Activated naive CD8-positive, alpha-beta T cell treated with anti-CD3 and anti-CD28 coated beads for 36 hours (primary cell): ENCODE measurements around the gene NKD2. TPM values are rescaled to one million over a fixed set of nuclear protein-coding genes. Genes with fewer than 3 reads are reported as not detected.

ENCODE experiments used
- DNase-seq: peaks from one replicate; pipeline ENCODE4 v3.0.0; 2021
- H3K27ac Mint-ChIP-seq: one replicate; pipeline ENCODE4 v1.8.0; 2022; ENCODE audit warnings: mild to moderate bottlenecking, moderate library complexity, mixed read lengths
- H3K27me3 Mint-ChIP-seq: one replicate; pipeline ENCODE4 v1.8.0; 2022; ENCODE audit warnings: mild to moderate bottlenecking, mixed read lengths
- H3K36me3 Mint-ChIP-seq: one replicate; pipeline ENCODE4 v1.8.0; 2021; ENCODE audit warnings: mild to moderate bottlenecking, mixed read lengths
- H3K4me1 Mint-ChIP-seq: one replicate; pipeline ENCODE4 v1.8.0; 2021; ENCODE audit warnings: mixed read lengths
- H3K4me3 Mint-ChIP-seq: one replicate; pipeline ENCODE4 v1.8.0; 2022; ENCODE audit warnings: mild to moderate bottlenecking, moderate library complexity, mixed read lengths
- H3K9me3 Mint-ChIP-seq: one replicate; pipeline ENCODE4 v1.8.0; 2022; ENCODE audit warnings: mixed read lengths
- total RNA-seq, 2 experiments: library from RNA; stranded (reverse); gene quantifications; one replicate each; pipeline ENCODE4 v1.2.3, GENCODE V29; 2021

The NKD2 gene
- total RNA-seq, 2 experiments from 2014 or later, result 0.66 to 0.82 TPM

DNA sequence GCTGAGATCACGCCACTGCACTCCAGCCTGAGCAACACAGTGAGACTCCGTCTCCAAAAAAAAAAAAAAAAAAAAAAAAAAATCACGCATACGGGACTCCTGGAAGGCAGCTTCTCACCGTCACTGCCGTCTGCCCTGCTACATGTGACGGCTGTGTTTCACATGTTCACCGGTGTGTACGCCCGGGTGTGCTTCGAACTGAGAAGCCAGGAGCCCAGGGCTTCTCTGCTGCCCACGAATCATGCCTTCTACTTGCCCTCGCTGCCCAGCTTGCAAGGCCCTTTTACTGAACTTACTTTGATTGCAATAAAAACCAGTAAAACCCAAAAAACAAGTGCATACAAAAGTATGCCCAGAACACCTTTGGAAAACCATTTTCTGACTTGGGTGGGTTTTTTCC is 5.8 kb upstream of the NKD2 start:
- Mint-ChIP-seq H3K4me3 (no peak overlapping the region), H3K27ac (no peak overlapping the region), H3K4me1 (peaks cover 19% of the 10 kb centered on the region), H3K27me3 (peaks cover 27% of the 10 kb centered on the region), H3K36me3 (no peaks in the 10 kb centered on the region), H3K9me3 (no peaks in the 10 kb centered on the region)
- no peak for DNase-seq

DNA sequence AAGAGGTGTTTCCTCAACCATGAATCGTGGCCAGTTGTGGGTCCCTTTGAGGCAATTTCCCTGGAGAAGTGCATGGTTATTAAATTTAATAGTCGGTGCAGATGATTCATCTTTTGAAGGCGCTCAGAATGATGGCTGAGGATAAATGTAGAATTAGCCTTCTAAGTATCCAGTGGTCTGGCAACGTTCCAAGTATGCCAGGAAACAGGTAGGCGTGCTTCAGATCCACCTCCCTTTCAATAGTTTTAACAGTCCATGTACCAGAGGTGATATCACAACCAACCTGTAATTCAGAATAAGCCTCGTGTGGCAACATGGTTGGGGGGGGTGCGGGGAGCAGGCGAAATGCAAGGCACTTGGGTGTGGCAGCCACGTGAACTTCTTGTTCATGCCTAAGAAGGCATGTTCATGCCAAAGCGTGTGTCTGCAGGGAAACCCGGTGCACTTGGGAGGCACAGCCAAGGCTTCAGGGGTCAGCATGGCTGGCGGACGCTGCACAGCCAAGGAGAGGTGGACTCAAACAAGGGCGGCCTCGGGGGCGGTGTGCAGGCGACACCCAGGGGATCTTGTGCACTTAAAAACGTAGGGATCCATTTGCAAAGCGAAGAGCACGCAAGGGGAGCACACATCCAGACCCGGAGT is 5.2 kb upstream of the NKD2 start:
- peak; percentile 30 for DNase-seq
- no peaks in the 10 kb centered on the region for H3K9me3 Mint-ChIP-seq
- H3K27ac Mint-ChIP-seq, result no peak overlapping the region
- no peak overlapping the region for H3K4me3 Mint-ChIP-seq
- H3K4me1 Mint-ChIP-seq, result peaks cover 19% of the 10 kb centered on the region
- H3K36me3 Mint-ChIP-seq, result no peaks in the 10 kb centered on the region
- H3K27me3 Mint-ChIP-seq, result peaks cover 31% of the 10 kb centered on the region

DNA sequence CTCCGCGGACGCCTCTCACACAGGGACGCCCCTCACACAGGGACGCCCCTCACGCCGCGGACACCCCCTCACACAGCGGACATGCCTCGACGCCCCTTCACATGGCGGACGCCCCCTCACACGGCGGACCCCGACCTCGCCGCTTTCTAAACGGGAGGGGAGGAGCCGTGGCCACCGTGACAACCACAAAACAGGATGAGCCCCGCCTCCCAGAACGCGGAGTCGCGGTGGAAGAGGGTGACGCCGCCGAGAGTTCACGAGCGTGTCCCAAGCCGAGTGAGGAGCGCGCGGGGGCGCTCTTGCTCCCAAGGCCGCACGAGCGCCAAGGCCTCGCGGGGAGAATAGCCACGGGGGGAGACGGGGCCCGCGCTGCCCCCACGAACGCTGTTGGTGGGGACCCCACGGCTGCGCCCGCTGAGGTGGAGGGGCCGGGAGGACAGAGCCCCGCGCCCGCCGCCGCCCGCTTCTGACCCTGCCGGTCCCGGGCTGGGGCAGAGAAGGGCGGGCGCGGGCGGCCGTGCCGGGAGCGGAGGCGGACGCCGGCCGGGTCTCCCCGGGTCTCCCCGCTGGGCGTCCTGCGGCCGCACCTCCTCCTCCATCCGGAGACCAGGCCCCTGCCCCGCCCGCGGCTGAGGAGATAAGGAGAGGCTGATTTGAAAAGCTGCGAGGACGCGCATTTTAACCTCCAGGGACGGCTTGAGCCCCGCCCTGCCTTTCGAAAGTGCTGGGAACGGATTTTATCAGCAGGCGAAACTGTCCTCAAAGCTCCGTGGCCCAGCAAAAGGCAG is 3.9 kb upstream of the NKD2 start:
- Mint-ChIP-seq H3K9me3 (no peaks in the 10 kb centered on the region), H3K27me3 (peaks cover 33% of the 10 kb centered on the region), H3K4me3 (no peak overlapping the region), H3K27ac (no peak overlapping the region), H3K36me3 (no peaks in the 10 kb centered on the region), H3K4me1 (peaks cover 19% of the 10 kb centered on the region)
- DNase-seq, result peak; percentile 30

GRCh38 chr5:1005249-1005851 is 3.3 kb upstream of the NKD2 start:
- DNase-seq, result no peak
- Mint-ChIP-seq H3K27me3 (peaks cover 40% of the 10 kb centered on the region), H3K4me3 (no peak overlapping the region)

GRCh38 chr5:1005904-1006655 is 2.5 kb upstream of the NKD2 start:
- H3K9me3 Mint-ChIP-seq, result no peaks in the 10 kb centered on the region
- DNase-seq, result no peak
- no peak overlapping the region for H3K4me3 Mint-ChIP-seq
- H3K4me1 Mint-ChIP-seq, result peaks cover 22% of the 10 kb centered on the region
- H3K27ac Mint-ChIP-seq, result no peak overlapping the region
- no peaks in the 10 kb centered on the region for H3K36me3 Mint-ChIP-seq
- peaks cover 47% of the 10 kb centered on the region for H3K27me3 Mint-ChIP-seq

More at GRCh38 chr5:1005249-1005851, 3.3 kb upstream of the NKD2 start:
- no peak overlapping the region for H3K27ac Mint-ChIP-seq
- H3K9me3 Mint-ChIP-seq, result no peaks in the 10 kb centered on the region
- no peaks in the 10 kb centered on the region for H3K36me3 Mint-ChIP-seq
- H3K4me1 Mint-ChIP-seq, result peaks cover 19% of the 10 kb centered on the region

- no peak for DNase-seq
- Mint-ChIP-seq H3K4me3 (no peak overlapping the region), H3K27me3 (peaks cover 53% of the 10 kb centered on the region), H3K36me3 (no peaks in the 10 kb centered on the region), H3K4me1 (peaks cover 23% of the 10 kb centered on the region), H3K27ac (no peak overlapping the region), H3K9me3 (no peaks in the 10 kb centered on the region)
These were observed 1.9 kb upstream of the NKD2 start for GRCh38 chr5:1006656-1007071.

DNA sequence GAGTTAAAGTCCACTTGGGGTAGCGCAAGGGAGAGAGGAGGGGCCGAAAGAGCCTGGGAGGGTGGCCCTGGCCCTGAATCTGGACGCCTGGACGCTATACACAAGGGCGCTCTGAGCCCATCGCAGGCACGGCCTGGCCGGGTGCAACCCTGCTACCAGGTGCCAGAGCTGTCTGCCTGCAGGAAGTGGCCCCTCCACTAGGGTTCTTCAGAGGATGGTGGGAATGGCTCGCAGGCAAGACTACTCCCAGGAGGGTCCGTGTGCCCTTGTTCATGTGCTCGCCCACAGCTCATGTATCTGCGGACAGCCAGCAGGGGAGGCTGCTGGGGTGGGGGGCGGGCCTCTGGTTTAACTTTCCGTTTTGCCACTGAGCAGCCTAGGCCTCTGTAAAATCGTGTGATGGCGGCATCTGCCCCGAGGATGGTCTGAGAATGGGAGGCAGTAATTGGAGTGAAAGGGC is 1.4 kb upstream of the NKD2 start:
- Mint-ChIP-seq H3K27me3 (peaks cover 58% of the 10 kb centered on the region), H3K4me1 (peaks cover 20% of the 10 kb centered on the region), H3K27ac (no peak overlapping the region), H3K36me3 (no peaks in the 10 kb centered on the region), H3K9me3 (no peaks in the 10 kb centered on the region), H3K4me3 (no peak overlapping the region)
- DNase-seq, result no peak

DNA sequence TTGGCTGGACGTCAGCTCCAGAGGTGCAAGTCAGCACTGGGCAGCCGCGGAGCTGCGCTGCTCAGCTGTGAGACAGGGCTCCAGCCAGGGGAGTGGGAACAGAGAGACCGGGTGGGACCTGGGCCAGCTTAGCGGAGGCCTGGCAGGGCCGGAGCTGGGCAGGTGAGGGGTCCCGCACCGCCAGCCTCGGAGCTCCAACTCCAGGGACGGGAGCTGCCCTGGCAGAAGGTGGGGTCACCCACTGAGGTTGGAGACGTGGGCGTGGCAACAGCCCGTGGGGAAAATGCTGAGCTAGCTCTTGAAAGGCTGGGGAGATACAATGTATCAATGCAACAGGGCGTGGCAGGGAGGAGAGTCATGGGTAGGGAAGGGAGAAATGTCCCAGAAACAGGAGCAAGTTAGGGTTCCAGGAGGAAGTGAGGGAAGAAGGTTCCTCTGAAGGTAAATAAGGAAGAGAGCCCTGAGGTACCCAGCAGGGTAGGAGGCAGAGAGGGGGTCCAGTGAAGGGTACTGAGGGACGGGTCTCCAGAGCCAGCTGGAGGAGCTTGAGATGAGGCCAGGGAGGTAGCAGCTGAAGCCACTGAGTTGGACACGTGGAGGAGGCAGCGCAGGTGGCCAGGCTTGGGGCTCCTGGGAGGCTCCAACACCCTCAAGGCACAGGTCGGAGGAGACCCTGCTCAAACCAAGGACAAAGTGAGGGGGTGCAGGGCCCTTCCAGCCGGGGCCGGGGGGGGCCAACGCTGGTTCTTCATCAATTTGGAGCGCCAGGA is 736 bp upstream of the NKD2 start:
- no peak overlapping the region for H3K27ac Mint-ChIP-seq
- peaks cover 18% of the 10 kb centered on the region for H3K4me1 Mint-ChIP-seq
- H3K36me3 Mint-ChIP-seq, result no peaks in the 10 kb centered on the region
- H3K27me3 Mint-ChIP-seq, result peaks cover 58% of the 10 kb centered on the region
- H3K9me3 Mint-ChIP-seq, result no peaks in the 10 kb centered on the region
- H3K4me3 Mint-ChIP-seq, result no peak overlapping the region
- no peak for DNase-seq

DNA sequence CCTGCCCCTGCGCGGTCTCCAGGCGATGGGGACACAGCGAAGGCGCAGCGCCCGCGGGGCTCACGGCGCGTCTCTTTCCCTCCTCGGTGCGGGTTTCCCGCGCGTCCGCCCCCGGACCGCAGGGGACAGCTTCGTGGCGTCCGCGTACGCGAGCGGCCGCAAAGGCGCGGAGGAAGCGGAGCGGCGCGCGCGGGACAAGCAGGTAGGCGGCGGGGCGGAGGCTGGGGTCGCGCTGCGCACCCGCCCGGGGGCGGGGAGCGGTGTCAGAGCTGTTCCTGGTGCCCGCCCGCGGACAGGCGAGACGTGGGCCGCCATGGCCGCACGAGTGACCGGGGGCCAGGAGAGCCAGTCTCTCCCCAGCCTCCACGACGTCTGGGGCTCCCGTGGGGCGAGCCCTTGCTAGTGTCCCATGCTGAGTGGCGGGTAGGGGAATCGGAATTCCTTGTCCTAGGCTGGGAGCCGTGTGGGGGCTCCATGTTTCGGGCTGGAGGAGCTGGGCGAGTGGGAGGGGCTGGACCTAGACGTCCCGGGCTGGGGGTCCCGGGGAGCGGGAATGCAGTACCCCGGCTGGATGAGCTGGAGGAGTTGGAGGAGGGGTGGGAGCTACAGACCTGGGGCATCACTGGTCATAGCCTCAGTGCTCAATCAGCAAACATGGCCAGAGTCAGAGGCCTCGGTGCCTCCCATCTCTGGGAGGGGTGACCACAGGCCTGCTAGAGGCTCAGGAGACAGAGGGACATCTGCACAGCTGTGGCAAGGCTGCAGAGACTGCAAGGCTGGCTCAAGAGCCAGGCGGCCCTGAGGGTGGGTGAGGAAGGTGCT is 968 bp downstream of the NKD2 start:
- no peak for DNase-seq
- H3K27ac Mint-ChIP-seq, result no peak overlapping the region
- no peaks in the 10 kb centered on the region for H3K36me3 Mint-ChIP-seq
- no peaks in the 10 kb centered on the region for H3K9me3 Mint-ChIP-seq
- peaks cover 54% of the 10 kb centered on the region for H3K27me3 Mint-ChIP-seq
- H3K4me3 Mint-ChIP-seq, result no peak overlapping the region
- peaks cover 5% of the 10 kb centered on the region for H3K4me1 Mint-ChIP-seq

DNA sequence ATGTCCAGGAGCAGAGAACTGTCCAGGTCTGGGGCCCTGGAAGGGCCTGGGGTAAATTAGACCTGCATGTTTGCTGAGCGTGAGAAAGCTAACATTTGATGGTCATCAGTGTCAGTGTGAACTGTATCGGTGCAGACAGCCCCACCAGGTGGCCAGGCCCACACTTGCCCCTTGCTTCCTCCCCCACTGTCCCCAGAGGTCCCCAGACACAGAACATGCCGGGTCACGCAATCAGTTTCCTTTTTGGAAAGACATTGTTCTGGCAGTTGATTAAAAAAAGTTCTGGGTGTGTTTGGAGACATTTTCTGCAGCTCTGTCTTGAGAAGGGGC is 1.5 kb downstream of the NKD2 start:
- Mint-ChIP-seq H3K9me3 (no peaks in the 10 kb centered on the region), H3K27me3 (peaks cover 54% of the 10 kb centered on the region), H3K4me3 (no peak overlapping the region), H3K27ac (no peak overlapping the region), H3K36me3 (no peaks in the 10 kb centered on the region), H3K4me1 (peaks cover 5% of the 10 kb centered on the region)
- no peak for DNase-seq

- H3K9me3 Mint-ChIP-seq, result no peaks in the 10 kb centered on the region
- no peak for DNase-seq
- peaks cover 5% of the 10 kb centered on the region for H3K4me1 Mint-ChIP-seq
- peaks cover 53% of the 10 kb centered on the region for H3K27me3 Mint-ChIP-seq
- no peak overlapping the region for H3K4me3 Mint-ChIP-seq
- no peak overlapping the region for H3K27ac Mint-ChIP-seq
- no peaks in the 10 kb centered on the region for H3K36me3 Mint-ChIP-seq
These were observed 2.0 kb downstream of the NKD2 start for GRCh38 chr5:1010641-1011046.

DNA sequence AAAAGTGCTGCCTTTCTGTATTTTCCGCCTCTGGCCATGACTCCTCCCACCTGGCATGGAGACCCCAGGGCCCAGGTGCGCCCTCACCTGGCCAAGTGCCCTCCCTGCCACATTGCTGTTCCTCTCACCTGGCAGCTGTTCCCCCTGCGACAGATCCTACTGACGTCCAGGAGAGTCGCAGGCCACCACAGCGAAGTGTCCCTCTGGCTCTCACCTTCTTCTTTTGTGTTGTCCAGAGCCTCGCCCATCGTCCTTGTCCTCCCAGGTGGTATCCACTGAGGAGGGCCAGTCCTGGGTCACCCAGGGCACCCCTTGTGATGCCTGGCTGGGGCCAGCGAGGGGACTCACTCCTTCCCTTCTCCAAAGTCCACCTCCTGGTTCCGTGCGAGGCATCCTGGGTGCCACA is 2.6 kb downstream of the NKD2 start:
- DNase-seq, result peak; percentile 71
- no peak overlapping the region for H3K27ac Mint-ChIP-seq

GRCh38 chr5:1011741-1012312 is 3.2 kb downstream of the NKD2 start:
- Mint-ChIP-seq H3K9me3 (no peaks in the 10 kb centered on the region), H3K27ac (no peak overlapping the region), H3K36me3 (no peaks in the 10 kb centered on the region), H3K4me1 (peaks cover 4% of the 10 kb centered on the region), H3K27me3 (peaks cover 41% of the 10 kb centered on the region), H3K4me3 (no peak overlapping the region)
- no peak for DNase-seq

More for the DNA sequence above, 2.6 kb downstream of the NKD2 start:
- peaks cover 47% of the 10 kb centered on the region for H3K27me3 Mint-ChIP-seq
- peaks cover 4% of the 10 kb centered on the region for H3K4me1 Mint-ChIP-seq
- H3K36me3 Mint-ChIP-seq, result no peaks in the 10 kb centered on the region
- no peak overlapping the region for H3K4me3 Mint-ChIP-seq
- H3K9me3 Mint-ChIP-seq, result no peaks in the 10 kb centered on the region
